K562 (cell line): ENCODE measurements around the gene MRPL48. TPM values are rescaled to one million over a fixed set of nuclear protein-coding genes. Genes with fewer than 3 reads are reported as not detected.

Source experiments
- ATAC-seq: fragments of 200-7000 bp; cut with Tn5 transposase; 3 replicates; pipeline ENCODE4 v1.9.1; 2020; ENCODE audit warnings: moderate library complexity
- BruUV-seq: library from RNA; stranded (reverse); fragments of 400-500 nt; replicated peaks from 2 replicates; lab custom pipeline; 2021; lab: Mats Ljungman, UMichigan
- CTCF ChIA-PET: fragments of 300-600 bp; formaldehyde crosslinking; extraction: SDS; loops from one replicate; lab custom pipeline; 2021; ENCODE audit warnings: low intra/inter-chr PET ratio; lab: Yijun Ruan, JAX
- POLR2A ChIA-PET: fragments of 300-600, 350-650 bp; sonication (Branson Sonifier 250); formaldehyde crosslinking; extraction: SDS; loops from one replicate; lab custom pipeline; 2021; ENCODE audit warnings: antibody characterized with exemption, inconsistent platforms; lab: Yijun Ruan, JAX
- DNase-seq, 4 experiments: peaks; one replicate each; pipeline versions ENCODE4 v3.0.0 to v3.0.0-alpha.2; 2011 to 2018; ENCODE audit warnings: low spot score in 3 of 4, mixed read lengths in 3 of 4; ENCODE audit errors: extremely low read depth in 1 of 4
- FAIRE-seq: peaks from 2 replicates; lab custom pipeline; 2011; peaks lifted over from hg19 to GRCh38; lab: Jason Lieb, UNC
- H2AFZ ChIP-seq: 2 replicates; pipeline ENCODE4 v1.6.0; 2011; ENCODE audit warnings: low read depth, low read length, control low read depth, inconsistent platforms
- H3K27ac ChIP-seq: fragments of 200-600 bp; 3 replicates; pipeline ENCODE4 v1.8.0; 2011; ENCODE audit warnings: low read depth, mild to moderate bottlenecking, control low read depth, inconsistent platforms, low read length, moderate library complexity, mixed read lengths; ENCODE audit errors: extremely low read depth
- H3K27me3 ChIP-seq, 2 experiments: fragments of 300-600 bp in 1 of 2; 2 replicates in 1 of 2; 3 replicates in 1 of 2; pipeline versions ENCODE4 v1.6.0 to v1.8.0; 2011; ENCODE audit warnings: inconsistent platforms in 2 of 2, low read length in 2 of 2, mild to moderate bottlenecking in 1 of 2, mixed read lengths in 1 of 2, moderate library complexity in 1 of 2; ENCODE audit not compliant: control insufficient read depth in 2 of 2, insufficient read depth in 2 of 2
- H3K36me3 ChIP-seq: fragments of 300-600 bp; 3 replicates; pipeline ENCODE4 v1.8.0; 2011; ENCODE audit warnings: mild to moderate bottlenecking, low read length, inconsistent platforms; ENCODE audit not compliant: control insufficient read depth, insufficient read depth
- H3K4me1 ChIP-seq, 2 experiments: fragments of 200-600 bp in 1 of 2; replicated peaks in 1 of 2; 2 replicates in 1 of 2; 3 replicates in 1 of 2; pipeline versions ENCODE4 v1.5.1 to v1.8.0; 2011; ENCODE audit warnings: inconsistent platforms in 2 of 2, low read length in 2 of 2, mild to moderate bottlenecking in 1 of 2, mixed read lengths in 1 of 2, moderate library complexity in 1 of 2; ENCODE audit not compliant: control insufficient read depth in 2 of 2, insufficient read depth in 2 of 2
- H3K4me2 ChIP-seq: 2 replicates; pipeline ENCODE4 v1.6.1; 2011; ENCODE audit warnings: low read length, control low read depth, inconsistent platforms, mixed read lengths; ENCODE audit not compliant: insufficient read depth
- H3K4me3 ChIP-seq: fragments of 200-600 bp; sonication (generic), shearing (Covaris generic); 2 replicates; pipeline ENCODE4 v1.5.1; 2016; ENCODE audit warnings: control low read depth, inconsistent platforms
- H3K79me2 ChIP-seq: fragments of 200-600 bp; 3 replicates; pipeline ENCODE4 v1.8.0; 2011; ENCODE audit warnings: low read length, inconsistent platforms; ENCODE audit not compliant: control insufficient read depth, insufficient read depth
- H3K9ac ChIP-seq, 2 experiments: 2 replicates each; pipeline versions ENCODE4 v1.6.0 to v1.6.1; 2011; ENCODE audit warnings: low read depth in 2 of 2, low read length in 2 of 2, control low read depth in 1 of 2, inconsistent platforms in 1 of 2, mild to moderate bottlenecking in 1 of 2, mixed read lengths in 1 of 2; ENCODE audit not compliant: insufficient read depth in 1 of 2
- H3K9me1 ChIP-seq: one replicate; pipeline ENCODE4 v1.6.0; 2011; ENCODE audit warnings: inconsistent platforms, mild to moderate bottlenecking, low read length, moderate library complexity; ENCODE audit not compliant: control insufficient read depth, insufficient read depth
- H3K9me3 ChIP-seq: replicated peaks from 2 replicates; pipeline ENCODE4 v1.5.1; 2011; ENCODE audit warnings: low read depth, low read length, inconsistent platforms; ENCODE audit not compliant: control insufficient read depth, insufficient read depth
- H4K20me1 ChIP-seq: replicated peaks from 2 replicates; pipeline ENCODE4 v1.6.1; 2011; ENCODE audit warnings: low read length, inconsistent platforms, mixed read lengths; ENCODE audit not compliant: control insufficient read depth, insufficient read depth
- HDAC3 ChIP-seq: fragments of 450-650 bp; IDR thresholded peaks from 2 replicates; pipeline ENCODE4 v1.6.1; 2018; ENCODE audit warnings: borderline replicate concordance, mild to moderate bottlenecking, moderate library complexity; ENCODE audit not compliant: partially characterized antibody
- NCOR1 ChIP-seq: fragments of 450-650 bp; IDR thresholded peaks from 2 replicates; pipeline ENCODE4 v1.6.1; 2016; ENCODE audit warnings: mild to moderate bottlenecking, moderate library complexity
- PYGO2 ChIP-seq: fragments of 450-650 bp; IDR thresholded peaks from 2 replicates; pipeline ENCODE4 v1.6.1; 2016; ENCODE audit warnings: mild to moderate bottlenecking, missing genetic modification characterization, moderate library complexity, missing compliant biosample characterization
- ZNF347 ChIP-seq: fragments of 450-650 bp; formaldehyde crosslinking; IDR thresholded peaks from 2 replicates; pipeline ENCODE4 v1.4.0; 2020; ENCODE audit warnings: low read depth, mild to moderate bottlenecking, moderate library complexity
- WGBS: fragments of 100-300 bp; shearing (Covaris generic); methylation state at CpG from one replicate; pipeline ENCODE4 v1.1.6; 2016; ENCODE audit warnings: low coverage, mixed read lengths; ENCODE audit not compliant: insufficient coverage; ENCODE audit errors: missing lambda C conversion rate; 5-methylcytosine and 5-hydroxymethylcytosine counted together
- in situ Hi-C: fragments of 300-500 bp; cut with MboI; formaldehyde crosslinking; loops from 4 replicates; pipeline ENCODE4 v1.15.0; 2018; ENCODE audit warnings: inconsistent platforms, mixed read lengths
- intact Hi-C: fragments of 100-400 bp; cut with micrococcal nuclease; formaldehyde crosslinking; loops from 2 replicates; pipeline ENCODE4 v1.14.2; 2022
- polyA plus RNA-seq, 8 experiments: library from polyadenylated mRNA; depleted of rRNA in 4 of 8; stranded (reverse) in 5 of 8; unstranded in 3 of 8; fragments of >200 nt; fragmentation: Nextera tagmentation in 2 of 8; fragmentation: Illumina TruSeq in 1 of 8; extraction: Ambion mirVana in 2 of 8; extraction: Trizol in 1 of 8; gene quantifications; 2 replicates each; pipeline versions ENCODE4 v1.2.1 to v1.2.3, GENCODE V29; 2011 to 2014; ENCODE audit warnings: inconsistent platforms in 1 of 8, missing spikeins in 1 of 8
- total RNA-seq, 7 experiments: library from RNA; depleted of rRNA in 6 of 7; stranded (reverse); fragments of >200 nt in 6 of 7; fragmentation: Illumina TruSeq in 2 of 7; extraction: Trizol in 2 of 7; gene quantifications; 2 replicates each; pipeline versions ENCODE4 v1.2.1 to v1.2.3, GENCODE V29; 2011 to 2021; ENCODE audit warnings: low replicate concordance in 1 of 7

The MRPL48 gene
- total and polyA plus RNA-seq, 9 of the 15 experiments (the other 6 are each of a cell fraction or from before 2014, with no cell fraction given): 66.0 to 237 (median 104) TPM

DNA sequence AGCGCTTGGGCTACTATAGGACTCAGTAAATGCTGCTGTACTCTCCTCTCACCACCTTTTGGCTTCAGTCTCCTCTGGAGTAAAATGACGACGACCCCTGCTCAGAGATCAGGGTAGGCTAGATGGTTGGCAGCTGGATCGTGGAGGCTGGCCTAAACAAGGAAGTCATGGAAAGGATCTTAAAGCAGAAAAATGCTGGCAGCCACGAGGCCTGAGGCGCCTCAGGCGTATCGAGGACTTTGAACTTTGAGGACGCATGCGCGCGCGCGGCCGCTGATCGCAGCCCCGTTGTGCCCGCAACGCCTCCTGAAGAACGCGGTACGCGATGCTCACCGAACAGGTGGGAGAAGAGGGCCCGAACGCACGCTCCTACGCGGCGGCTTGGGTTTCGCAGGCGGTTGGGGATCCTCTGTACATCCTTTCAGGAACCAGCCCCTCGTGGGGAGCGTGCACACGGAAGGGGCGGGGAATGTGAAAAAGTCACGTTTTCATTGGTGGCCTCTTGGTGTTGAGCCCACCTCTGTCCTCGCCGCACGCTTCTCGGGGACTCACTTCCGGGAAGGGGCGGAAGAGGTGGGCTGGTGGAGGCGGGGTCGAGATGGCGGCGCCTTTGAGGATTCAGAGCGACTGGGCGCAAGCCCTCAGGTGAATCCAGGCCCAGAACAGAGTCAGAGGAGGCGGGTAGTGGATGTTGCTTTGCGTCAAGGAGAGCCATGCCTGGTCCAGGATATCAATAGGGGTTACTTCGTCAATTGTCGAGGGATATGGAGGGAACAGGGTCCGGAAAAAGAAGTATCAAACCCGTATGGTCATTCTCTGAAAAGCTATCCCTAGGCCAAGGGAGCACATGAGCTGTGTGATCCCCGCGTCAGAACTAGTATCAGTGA, 89.0 kb downstream of the MRPL48 start, which contains the start of the genes COA4 and PAAF1 (continued):
- TF ChIP-seq HDAC3: no peak
- TF ChIP-seq NCOR1: no peak

DNA sequence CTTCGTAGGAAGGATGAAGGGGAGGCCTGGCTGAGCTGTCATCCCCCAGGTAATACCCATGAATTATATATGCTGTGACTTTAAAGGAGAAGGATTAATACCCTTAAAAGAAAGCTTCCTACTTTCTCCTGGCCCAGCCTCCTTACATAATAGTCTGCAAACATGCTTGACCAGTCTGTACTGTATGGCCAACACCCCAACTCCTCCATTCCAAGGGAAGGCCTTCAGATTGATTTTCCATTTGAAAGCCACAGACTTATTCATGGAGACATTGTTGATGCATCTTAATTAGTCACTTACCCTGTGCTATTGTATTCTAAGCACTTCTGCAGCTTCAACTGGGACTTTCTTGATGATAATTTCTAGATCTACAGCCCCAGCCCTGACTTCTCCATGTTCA, 91.1 kb downstream of the MRPL48 start:
- TF ChIP-seq ZNF347 (no peak), PYGO2 (tag) (no peak)
- no peak overlapping the region for H3K4me2 ChIP-seq
- no peaks in the 10 kb centered on the region for H4K20me1 ChIP-seq
- intact Hi-C loops: loop anchor here (10.0 kb wide), 1 partner anchor 114 kb away; the partner anchor contains the start of gene RAB6A
- no peak overlapping the region for H3K4me3 ChIP-seq
- no peak overlapping the region for H2AFZ ChIP-seq
- ChIA-PET POLR2A (interaction anchor here (0.6 to 2.2 kb wide), 5 partner anchors 9 to 79 kb away, joined by 3 to 12 read pairs (median 4); no protein-coding TSS in a partner anchor), CTCF (no interaction called here)
- H3K9me3 ChIP-seq: no peaks in the 10 kb centered on the region
- no peaks in the 10 kb centered on the region for H3K27me3 ChIP-seq
- FAIRE-seq (no peak), ATAC-seq (no peak), DNase-seq (no peak)
- BruUV-seq: no TSS peak
- in situ Hi-C loops: no loop called here
- no peak overlapping the region for H3K27ac ChIP-seq
- H3K79me2 ChIP-seq: peaks cover 56% of the 10 kb centered on the region
- H3K4me1 ChIP-seq: peaks cover 2 to 14% of the 10 kb centered on the region in 2 experiments; a peak in 3 of 5 replicates
- 36% methylated on average over 1 of the region's 1 CpG for WGBS
- H3K9me1 ChIP-seq: no peaks in the 10 kb centered on the region
- peaks cover 34% of the 10 kb centered on the region for H3K36me3 ChIP-seq
- H3K9ac ChIP-seq: no peak overlapping the region
